COLO668 (cell line): ENCODE measurements around the gene TTC34.

Experiments used
- DNase-seq: peaks from one replicate; lab custom pipeline; 2025; ENCODE audit not compliant: unreplicated experiment; lab: John Stamatoyannopoulos, UW

TTC34 gene

GRCh38 chr1:2643414-2644077 is 157.9 kb downstream of the TTC34 start:
- DNase-seq: no peak

- DNase-seq: peak; percentile 95
Observed at GRCh38 chr1:2642560-2643413, 158.7 kb downstream of the TTC34 start.

- DNase-seq: no peak
Observed at GRCh38 chr1:2642131-2642559, 159.3 kb downstream of the TTC34 start.

DNA sequence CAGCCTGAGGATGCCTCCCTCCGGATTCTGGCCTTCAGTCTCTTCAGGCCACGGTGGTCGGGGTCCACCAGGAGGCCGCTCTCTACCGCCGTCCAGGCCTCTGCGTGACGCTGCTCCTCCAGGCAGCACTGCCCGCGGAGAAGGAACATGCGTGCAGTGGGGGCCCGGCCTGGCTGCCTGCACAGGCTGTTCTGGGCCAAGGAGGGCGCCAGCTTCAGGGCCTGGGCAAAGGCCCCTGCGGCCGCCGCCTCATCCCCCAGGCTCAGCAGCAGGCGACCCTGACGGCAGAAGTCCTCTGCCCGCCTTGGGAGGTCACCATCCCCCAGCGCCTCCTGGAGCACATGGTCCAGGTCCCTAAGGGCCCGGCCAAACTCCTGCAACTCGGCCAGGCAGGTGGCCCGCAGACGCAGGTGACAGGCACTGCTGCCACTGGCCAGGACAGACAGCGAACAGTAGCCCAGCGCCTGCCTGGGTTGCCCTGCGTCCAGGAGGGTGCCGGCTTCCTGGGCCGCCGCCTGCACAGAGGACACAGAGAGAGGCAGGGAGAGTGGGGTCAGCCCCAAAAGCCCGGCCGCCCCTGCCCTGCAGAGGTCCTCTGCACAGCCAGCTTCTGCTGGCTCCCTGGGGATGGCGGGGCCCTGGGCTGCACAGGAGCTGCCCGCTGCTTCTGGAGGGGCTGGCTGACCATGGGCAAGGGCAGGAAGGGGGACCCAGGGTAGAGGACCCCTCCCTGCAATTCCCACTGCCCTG is 159.9 kb downstream of the TTC34 start:
- DNase-seq: no peak

DNA sequence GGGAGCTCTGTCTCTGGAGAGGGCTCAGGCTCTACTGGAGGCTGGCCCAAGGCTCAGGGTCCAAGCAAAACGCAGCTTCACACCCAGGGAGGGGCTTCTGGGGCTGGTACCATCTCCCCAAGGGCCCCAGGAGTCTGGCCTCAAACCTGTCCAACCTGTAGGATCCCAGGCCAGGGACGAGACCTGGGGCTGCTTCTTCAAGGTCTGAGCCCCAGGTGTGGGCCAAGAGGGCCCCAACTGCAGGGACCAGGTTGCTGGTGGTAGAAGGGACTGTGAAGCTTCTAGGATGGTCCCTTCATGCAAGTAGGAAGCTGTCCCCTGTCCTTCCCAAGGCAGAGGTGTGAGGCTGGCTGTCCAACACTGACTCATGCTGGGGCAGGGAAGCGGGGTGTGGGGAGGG is 160.9 kb downstream of the TTC34 start:
- no peak for DNase-seq

- DNase-seq: no peak
Observed at GRCh38 chr1:2639607-2640521, 161.6 kb downstream of the TTC34 start.

- no peak for DNase-seq
Observed at GRCh38 chr1:2639203-2639602, 162.3 kb downstream of the TTC34 start.

DNA sequence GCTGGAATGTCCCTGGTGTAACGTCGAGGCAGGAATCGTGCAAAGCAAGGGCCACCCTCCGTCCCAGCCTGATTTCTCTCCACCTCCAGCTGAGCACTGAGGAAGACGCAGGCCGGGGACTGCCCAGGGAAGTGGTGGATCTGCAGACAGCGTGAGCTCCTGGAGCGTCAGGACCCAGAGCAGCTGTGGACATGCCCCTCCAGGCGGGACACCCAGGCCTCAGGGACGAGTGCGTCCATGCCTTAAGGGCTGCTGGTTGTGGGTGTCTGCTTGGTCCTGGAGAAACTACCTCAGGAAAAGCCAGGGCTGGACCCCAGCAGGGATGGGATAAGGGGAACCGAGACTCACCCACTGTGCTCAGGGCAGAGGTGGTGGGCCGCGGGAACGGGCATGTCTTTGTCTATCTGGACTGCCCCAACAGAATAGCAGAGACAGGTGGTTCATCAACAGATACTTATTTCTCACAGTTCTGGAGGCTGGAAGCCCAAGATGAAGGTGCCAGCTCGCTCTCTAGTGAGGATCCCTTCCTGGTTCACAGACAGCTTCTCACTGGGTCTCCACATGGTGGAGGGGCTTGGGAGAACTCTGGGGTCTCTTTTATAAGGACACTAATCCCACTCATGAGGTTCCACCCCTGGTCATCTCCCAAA is 162.9 kb downstream of the TTC34 start:
- no peak for DNase-seq

- no peak for DNase-seq
Observed at GRCh38 chr1:2637442-2638145, 163.9 kb downstream of the TTC34 start.

- DNase-seq: no peak
Observed at GRCh38 chr1:2636733-2637132, 164.8 kb downstream of the TTC34 start.

- DNase-seq: no peak
Observed at GRCh38 chr1:2635361-2636010, 166.0 kb downstream of the TTC34 start.

GRCh38 chr1:2633936-2634491 is 167.5 kb downstream of the TTC34 start:
- no peak for DNase-seq

- no peak for DNase-seq
Observed at GRCh38 chr1:2633366-2633935, 168.0 kb downstream of the TTC34 start.

DNA sequence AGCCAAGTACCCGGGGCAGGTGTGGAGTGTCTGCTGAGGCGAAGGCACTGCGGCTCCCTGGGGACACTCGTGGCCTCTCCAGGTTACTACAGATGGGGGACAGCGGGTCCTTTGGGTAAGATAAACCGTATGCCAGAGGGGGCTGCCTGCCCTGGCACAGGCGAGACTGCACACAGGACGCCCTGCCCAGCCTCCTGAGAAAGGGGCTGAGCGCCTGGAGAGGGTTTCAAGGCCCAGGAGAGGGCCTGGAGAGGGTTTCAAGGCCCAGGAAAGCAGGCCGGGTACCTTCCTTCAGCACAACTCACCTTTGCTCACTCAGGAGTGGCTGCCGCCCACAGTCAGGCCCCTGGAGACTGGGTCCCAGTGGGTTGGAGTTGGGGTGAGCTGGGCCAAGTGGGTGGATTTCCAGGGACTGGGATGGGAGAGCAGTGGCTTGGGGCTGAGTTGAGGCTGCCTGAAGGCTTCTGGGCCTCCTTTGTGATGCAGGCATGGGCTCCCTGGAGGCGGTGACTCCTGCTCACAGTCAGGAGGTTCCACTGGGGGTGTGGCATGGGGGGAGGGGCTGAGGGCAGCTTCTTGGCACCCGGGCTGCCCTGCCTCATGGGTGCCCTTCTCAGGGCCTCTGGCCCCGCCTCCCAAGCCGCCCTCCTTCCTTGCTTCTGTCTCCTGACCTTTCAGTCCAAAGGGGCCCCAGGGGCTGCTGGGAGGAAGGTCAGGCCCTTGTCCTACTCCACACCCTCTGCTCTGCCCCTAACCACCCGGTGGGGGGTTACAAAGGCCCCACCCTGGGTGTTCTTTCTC is 168.7 kb downstream of the TTC34 start, which contains the start of gene MMEL1:
MMEL1 (minus strand) TSS at position 456 of the 801 bp plus-strand sequence. CDS start 3,532 bp downstream, outside the sequence.
- no peak for DNase-seq

DNA sequence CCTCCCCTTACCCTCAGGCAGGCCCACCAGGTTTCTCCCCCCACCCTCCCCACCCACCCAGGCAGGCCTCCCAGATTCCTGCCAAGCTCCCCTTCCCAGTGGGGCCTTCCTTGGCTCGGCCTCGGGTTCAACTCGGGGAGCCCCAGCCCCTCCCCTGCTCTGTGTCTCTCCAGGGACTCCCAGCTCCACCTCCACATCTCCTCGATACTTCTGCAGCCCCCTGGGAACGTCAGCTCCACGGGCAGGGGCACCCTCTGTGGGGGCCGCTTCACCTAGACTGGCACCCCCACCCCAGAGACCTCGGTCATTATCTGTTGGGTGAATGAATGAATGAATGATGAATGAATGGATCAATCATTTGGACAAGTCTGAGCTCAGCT is 169.5 kb downstream of the TTC34 start:
- no peak for DNase-seq

GRCh38 chr1:2631136-2632050 is 170.1 kb downstream of the TTC34 start:
- DNase-seq: no peak
